ENCODE results near the gene DTX3.

DNA sequence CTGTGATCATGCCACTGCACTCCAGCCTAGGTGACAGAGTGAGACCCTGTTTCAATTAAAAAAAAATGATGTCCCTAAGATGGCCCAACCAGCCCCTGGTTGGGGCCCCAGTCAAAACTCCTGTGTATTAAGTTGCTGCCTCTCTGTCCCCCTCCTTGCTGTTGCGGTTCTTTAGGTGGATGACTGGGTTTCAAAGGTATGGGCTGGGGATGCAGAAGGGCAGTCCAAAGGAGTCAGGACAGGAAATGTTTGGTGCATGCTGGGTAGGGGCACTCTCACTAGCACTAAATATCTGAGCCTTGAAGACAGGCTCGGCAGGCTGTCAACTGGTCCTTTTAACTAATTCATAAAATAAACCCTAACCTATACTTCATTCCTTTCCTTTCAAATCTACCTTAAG is 25.6 kb upstream of the DTX3 start:
- TF ChIP-seq, protein P1, sequence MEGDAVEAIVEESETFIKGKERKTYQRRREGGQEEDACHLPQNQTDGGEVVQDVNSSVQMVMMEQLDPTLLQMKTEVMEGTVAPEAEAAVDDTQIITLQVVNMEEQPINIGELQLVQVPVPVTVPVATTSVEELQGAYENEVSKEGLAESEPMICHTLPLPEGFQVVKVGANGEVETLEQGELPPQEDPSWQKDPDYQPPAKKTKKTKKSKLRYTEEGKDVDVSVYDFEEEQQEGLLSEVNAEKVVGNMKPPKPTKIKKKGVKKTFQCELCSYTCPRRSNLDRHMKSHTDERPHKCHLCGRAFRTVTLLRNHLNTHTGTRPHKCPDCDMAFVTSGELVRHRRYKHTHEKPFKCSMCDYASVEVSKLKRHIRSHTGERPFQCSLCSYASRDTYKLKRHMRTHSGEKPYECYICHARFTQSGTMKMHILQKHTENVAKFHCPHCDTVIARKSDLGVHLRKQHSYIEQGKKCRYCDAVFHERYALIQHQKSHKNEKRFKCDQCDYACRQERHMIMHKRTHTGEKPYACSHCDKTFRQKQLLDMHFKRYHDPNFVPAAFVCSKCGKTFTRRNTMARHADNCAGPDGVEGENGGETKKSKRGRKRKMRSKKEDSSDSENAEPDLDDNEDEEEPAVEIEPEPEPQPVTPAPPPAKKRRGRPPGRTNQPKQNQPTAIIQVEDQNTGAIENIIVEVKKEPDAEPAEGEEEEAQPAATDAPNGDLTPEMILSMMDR (IDR thresholded peaks at IDR 0.05 in 4 of 5, conservative IDR thresholded peaks at IDR 0.05 in 1 of 5): no peak
- TF ChIP-seq POLR2A (IDR thresholded peaks at IDR 0.05): no peak

Measured in gastrocnemius medialis (tissue), 4 donors.